GM23338 (cell line): ENCODE measurements around the gene TMC1. TPM values are rescaled to one million over a fixed set of nuclear protein-coding genes. Genes with fewer than 3 reads are reported as not detected.

Experiments
- ATAC-seq: fragments of 200-7000 bp; cut with Tn5 transposase; 3 replicates; pipeline ENCODE4 v1.9.1; 2020
- DNase-seq: peaks from one replicate; pipeline ENCODE4 v3.0.0-alpha.2; 2015; ENCODE audit warnings: low spot score
- H2AFZ ChIP-seq: fragments of 200-600 bp; sonication (generic); 2 replicates; pipeline ENCODE4 v1.8.0; 2016; ENCODE audit warnings: antibody characterized with exemption, mild to moderate bottlenecking, moderate library complexity
- H3F3A ChIP-seq: fragments of 200-600 bp; sonication (generic); replicated peaks from 2 replicates; pipeline ENCODE4 v1.8.0; 2017; ENCODE audit warnings: antibody characterized with exemption, mixed run types, low read depth
- H3K27ac ChIP-seq: fragments of 200-600 bp; sonication (generic); 2 replicates; pipeline ENCODE4 v1.6.1; 2016; ENCODE audit warnings: low read depth
- H3K27me3 ChIP-seq: fragments of 200-600 bp; sonication (generic); 2 replicates; pipeline ENCODE4 v1.8.0; 2016; ENCODE audit warnings: mild to moderate bottlenecking, mixed run types, moderate library complexity; ENCODE audit not compliant: insufficient read depth
- H3K36me3 ChIP-seq: fragments of 200-600 bp; sonication (generic); 2 replicates; pipeline ENCODE4 v1.8.0; 2016; ENCODE audit warnings: mild to moderate bottlenecking; ENCODE audit not compliant: insufficient read depth
- H3K4me1 ChIP-seq: fragments of 200-600 bp; sonication (generic); 2 replicates; pipeline ENCODE4 v1.8.0; 2016; ENCODE audit warnings: mild to moderate bottlenecking, moderate library complexity; ENCODE audit not compliant: insufficient read depth
- H3K4me2 ChIP-seq: fragments of 200-600 bp; sonication (generic); 2 replicates; pipeline ENCODE4 v1.7.1; 2017; ENCODE audit warnings: mixed run types
- H3K4me3 ChIP-seq: fragments of 200-600 bp; sonication (generic); 2 replicates; pipeline ENCODE4 v1.6.1; 2016; ENCODE audit warnings: mixed run types
- H3K79me2 ChIP-seq: fragments of 200-600 bp; sonication (generic); replicated peaks from 2 replicates; pipeline ENCODE4 v1.8.0; 2017; ENCODE audit warnings: mild to moderate bottlenecking; ENCODE audit not compliant: insufficient read depth
- H3K9me2 ChIP-seq: fragments of 200-600 bp; sonication (generic); 2 replicates; pipeline ENCODE4 v1.8.0; 2017; ENCODE audit not compliant: insufficient read depth
- H4K20me1 ChIP-seq: fragments of 200-600 bp; sonication (generic); replicated peaks from 2 replicates; pipeline ENCODE4 v1.8.0; 2017; ENCODE audit warnings: mild to moderate bottlenecking; ENCODE audit not compliant: insufficient read depth
- H3K27ac Mint-ChIP-seq: 2 replicates; pipeline ENCODE4 v1.8.0; 2020; ENCODE audit warnings: inconsistent platforms, mild to moderate bottlenecking, moderate library complexity, mixed read lengths
- H3K27me3 Mint-ChIP-seq: 3 replicates; pipeline ENCODE4 v1.8.0; 2022; ENCODE audit warnings: low read depth, mild to moderate bottlenecking, moderate library complexity, mixed read lengths, inconsistent platforms; ENCODE audit not compliant: insufficient read depth, poor library complexity
- H3K36me3 Mint-ChIP-seq: 3 replicates; pipeline ENCODE4 v1.8.0; 2021; ENCODE audit warnings: low read depth, mild to moderate bottlenecking, inconsistent platforms, moderate library complexity, mixed read lengths
- H3K4me1 Mint-ChIP-seq: 3 replicates; pipeline ENCODE4 v1.8.0; 2020; ENCODE audit warnings: mild to moderate bottlenecking, inconsistent platforms, mixed read lengths
- H3K4me3 Mint-ChIP-seq: 3 replicates; pipeline ENCODE4 v1.8.0; 2021; ENCODE audit warnings: moderate library complexity, mild to moderate bottlenecking, inconsistent platforms, mixed read lengths
- H3K9me3 Mint-ChIP-seq: 3 replicates; pipeline ENCODE4 v1.8.0; 2020; ENCODE audit warnings: moderate library complexity, mild to moderate bottlenecking, inconsistent platforms, mixed read lengths
- CREB1 ChIP-seq: fragments of 250-450 bp; sonication (Bioruptor Pico); IDR thresholded peaks from 2 replicates; pipeline ENCODE4 v1.5.0; 2020; ENCODE audit warnings: low read depth, mild to moderate bottlenecking, moderate library complexity
- ETS1 ChIP-seq: IDR thresholded peaks from 2 replicates; pipeline ENCODE4 v1.6.1; 2016; ENCODE audit warnings: antibody characterized with exemption
- EZH2 ChIP-seq: fragments of 200-600 bp; sonication (generic); IDR thresholded peaks from one replicate; pipeline ENCODE4 v1.8.0; 2017; ENCODE audit warnings: antibody characterized with exemption, mild to moderate bottlenecking, low read depth; ENCODE audit not compliant: unreplicated experiment
- EZH2phosphoT487 ChIP-seq: fragments of 200-600 bp; sonication (generic); IDR thresholded peaks from one replicate; pipeline ENCODE4 v1.8.1; 2018; ENCODE audit warnings: antibody characterized with exemption; ENCODE audit not compliant: unreplicated experiment
- JUNB ChIP-seq: IDR thresholded peaks from one replicate; pipeline ENCODE4 v1.6.1; 2016; ENCODE audit warnings: antibody characterized with exemption; ENCODE audit not compliant: unreplicated experiment
- POLR2AphosphoS5 ChIP-seq: IDR thresholded peaks from 2 replicates; pipeline ENCODE4 v1.6.1; 2016; ENCODE audit warnings: antibody characterized with exemption, low read depth
- REST ChIP-seq: IDR thresholded peaks from one replicate; pipeline ENCODE4 v1.6.1; 2018; ENCODE audit warnings: antibody characterized with exemption; ENCODE audit not compliant: unreplicated experiment
- STAT1 ChIP-seq: IDR thresholded peaks from one replicate; pipeline ENCODE4 v1.6.1; 2016; ENCODE audit warnings: antibody characterized with exemption; ENCODE audit not compliant: unreplicated experiment
- ZNF114 ChIP-seq: fragments of 250-450 bp; sonication (Bioruptor Pico); IDR thresholded peaks from 2 replicates; pipeline ENCODE4 v1.5.0; 2020; ENCODE audit warnings: mild to moderate bottlenecking, moderate library complexity
- ZNF331 ChIP-seq: fragments of 250-450 bp; sonication (Bioruptor Pico); IDR thresholded peaks from 2 replicates; pipeline ENCODE4 v1.5.0; 2020; ENCODE audit warnings: low read depth, mild to moderate bottlenecking, moderate library complexity
- ZNF462 ChIP-seq: fragments of 250-450 bp; sonication (Bioruptor Pico); IDR thresholded peaks from 2 replicates; pipeline ENCODE4 v1.5.0; 2020; ENCODE audit warnings: mild to moderate bottlenecking, moderate library complexity
- polyA plus RNA-seq: library from polyadenylated mRNA; unstranded; fragments of >200 nt; fragmentation: Nextera tagmentation; extraction: Ambion mirVana; gene quantifications from 2 replicates; pipeline ENCODE4 v1.2.1, GENCODE V29; 2016
- total RNA-seq: library from RNA; depleted of rRNA; stranded (reverse); fragments of >200 nt; shearing (Covaris generic); gene quantifications from 2 replicates; pipeline ENCODE4 v1.2.3, GENCODE V29; 2014

The TMC1 gene
- total and polyA plus RNA-seq, 2 experiments from 2014 or later, result 0.61 to 1.2 TPM

- TF ChIP-seq REST (no peak), STAT1 (no peak), EZH2 (no peak), ZNF114 (CRISPR knock-in tag) (no peak), ZNF331 (CRISPR knock-in tag) (no peak), ETS1 (no peak), JUNB (no peak), EZH2phosphoT487 (no peak), CREB1 (no peak), POLR2AphosphoS5 (no peak)
Observed at GRCh38 chr9:72533322-72533721, 11.9 kb downstream of the TMC1 start (continued).

GRCh38 chr9:72534931-72535330 lies 13.5 kb downstream of the TMC1 start:
- H3K4me2 ChIP-seq, result no peak overlapping the region
- no peak overlapping the region for H2AFZ ChIP-seq
- no peaks in the 10 kb centered on the region for H3K36me3 ChIP-seq
- H3K27me3 Mint-ChIP-seq, result peaks cover 4% of the 10 kb centered on the region
- H3K36me3 Mint-ChIP-seq, result peaks cover 18% of the 10 kb centered on the region
- H3F3A ChIP-seq, result no peaks in the 10 kb centered on the region
- no peaks in the 10 kb centered on the region for H3K4me1 ChIP-seq
- ATAC-seq (no peak), DNase-seq (no peak)
- H3K27ac Mint-ChIP-seq, result no peak overlapping the region
- peaks cover 39% of the 10 kb centered on the region for H3K9me3 Mint-ChIP-seq
- H3K27ac ChIP-seq, result no peak overlapping the region
- peaks cover 4% of the 10 kb centered on the region; the same call in 1 of the 2 replicates for H3K9me2 ChIP-seq
- H3K27me3 ChIP-seq, result no peaks in the 10 kb centered on the region
- no peaks in the 10 kb centered on the region for H3K79me2 ChIP-seq
- H4K20me1 ChIP-seq, result no peaks in the 10 kb centered on the region
- no peak overlapping the region for H3K4me3 ChIP-seq
- H3K4me1 Mint-ChIP-seq, result no peaks in the 10 kb centered on the region
- H3K4me3 Mint-ChIP-seq, result no peak overlapping the region
- TF ChIP-seq STAT1 (no peak), CREB1 (no peak), ZNF331 (CRISPR knock-in tag) (no peak), JUNB (no peak), ZNF462 (CRISPR knock-in tag) (no peak), ZNF114 (CRISPR knock-in tag) (no peak), REST (no peak)
